Dermis microvascular lymphatic vessel endothelial cell (primary cell): ENCODE results near the gene NTN3. TPM values are rescaled to one million over a fixed set of nuclear protein-coding genes. Genes with fewer than 3 reads are reported as not detected.
A peak's percentile ranks its signal among the peaks of the same experiment; 100 is the strongest.
"Not testable (repeated sequence)": the region's sequence is repeated elsewhere in the genome, so short reads cannot be mapped to it uniquely, and the experiment has no call there.

ENCODE experiments used
- DNase-seq, 2 donors: peaks; one replicate each; pipeline versions ENCODE4 v3.0.0 to v3.0.0-alpha.2; 2010; ENCODE audit warnings: low read depth in 2 of 2
- total RNA-seq: library from RNA; depleted of rRNA; stranded (reverse); fragments of >200 nt; gene quantifications from 2 replicates; pipeline ENCODE4 v1.2.1, GENCODE V29; 2014

The NTN3 gene
- total RNA-seq, 1 donor from 2014 or later = under 0.01 TPM

- DNase-seq = no peak
Observed at GRCh38 chr16:2478279-2478678, 7.2 kb downstream of the NTN3 start.

GRCh38 chr16:2479996-2480395 lies 8.9 kb downstream of the NTN3 start:
- not testable (repeated sequence) for DNase-seq

- no peak for DNase-seq
Observed at GRCh38 chr16:2480948-2481347, 9.9 kb downstream of the NTN3 start.

GRCh38 chr16:2481676-2482075 lies 10.6 kb downstream of the NTN3 start:
- no peak for DNase-seq

GRCh38 chr16:2482249-2482648 lies 11.2 kb downstream of the NTN3 start:
- DNase-seq = no peak

- DNase-seq = peak in 1 of 2 donors; percentile 13
Observed at GRCh38 chr16:2482708-2483534, 11.8 kb downstream of the NTN3 start.

- no peak for DNase-seq
Observed at GRCh38 chr16:2483939-2484897, 13.1 kb downstream of the NTN3 start.

GRCh38 chr16:2484898-2485508 lies 13.9 kb downstream of the NTN3 start:
- no peak for DNase-seq

- DNase-seq = no peak
Observed at GRCh38 chr16:2485811-2486507, 14.9 kb downstream of the NTN3 start.

GRCh38 chr16:2486645-2487516 lies 15.8 kb downstream of the NTN3 start:
- DNase-seq = no peak

GRCh38 chr16:2487517-2487842 lies 16.4 kb downstream of the NTN3 start:
- DNase-seq = no peak

GRCh38 chr16:2487903-2488531 lies 16.9 kb downstream of the NTN3 start:
- DNase-seq = no peak

- no peak for DNase-seq
Observed at GRCh38 chr16:2489581-2489980, 18.5 kb downstream of the NTN3 start.

GRCh38 chr16:2490190-2491105 lies 19.4 kb downstream of the NTN3 start:
- no peak for DNase-seq

GRCh38 chr16:2492292-2492691 lies 21.2 kb downstream of the NTN3 start:
- DNase-seq = no peak

GRCh38 chr16:2493605-2494004 lies 22.5 kb downstream of the NTN3 start:
- no peak for DNase-seq

- DNase-seq = no peak
Observed at GRCh38 chr16:2494616-2495015, 23.5 kb downstream of the NTN3 start.

- no peak for DNase-seq
Observed at GRCh38 chr16:2495041-2495440, 23.9 kb downstream of the NTN3 start.
